Esophagus muscularis mucosa (tissue), 4 donors: ENCODE measurements around the gene POT1. TPM values are rescaled to one million over a fixed set of nuclear protein-coding genes. Genes with fewer than 3 reads are reported as not detected.

Source experiments
- DNase-seq: peaks from one replicate; pipeline ENCODE4 v3.0.0-alpha.2; 2017; ENCODE audit errors: extremely low spot score
- H3K27ac ChIP-seq, 4 donors: fragments of 200-600 bp; sonication (generic); replicated peaks in 1 of 4; 1 replicate in 3 of 4; 2 replicates in 1 of 4; pipeline ENCODE4 v1.5.1; 2016 to 2019; ENCODE audit warnings: mild to moderate bottlenecking in 1 of 4
- H3K27me3 ChIP-seq, 4 donors: fragments of 200-600 bp; sonication (generic); one replicate each; pipeline versions ENCODE4 v1.5.1 to v1.6.0; 2016 to 2019
- H3K36me3 ChIP-seq, 4 donors: fragments of 200-600 bp; sonication (generic); one replicate each; pipeline ENCODE4 v1.5.1; 2016 to 2019
- H3K4me1 ChIP-seq, 4 donors: fragments of 200-600 bp; sonication (generic); one replicate each; pipeline ENCODE4 v1.5.1; 2016 to 2019
- H3K4me3 ChIP-seq, 4 donors: fragments of 200-600 bp; sonication (generic); 1 replicate in 2 of 4; 2 replicates in 2 of 4; pipeline ENCODE4 v1.5.1; 2016 to 2019; ENCODE audit warnings: mild to moderate bottlenecking in 4 of 4, moderate library complexity in 1 of 4
- H3K9me3 ChIP-seq, 4 donors: fragments of 200-600 bp; sonication (generic); 1 replicate in 3 of 4; 2 replicates in 1 of 4; pipeline ENCODE4 v1.5.1; 2016 to 2019
- EP300 ChIP-seq: sonication (generic); formaldehyde crosslinking; IDR thresholded peaks from one replicate; pipeline ENCODE4 v1.6.1; 2017; ENCODE audit warnings: antibody characterized with exemption
- POLR2A ChIP-seq: fragments of 450-650 bp; IDR thresholded peaks from one replicate; pipeline ENCODE4 v1.6.1; 2017; ENCODE audit warnings: antibody characterized with exemption, moderate library complexity, mild to moderate bottlenecking, low read depth
- POLR2AphosphoS5 ChIP-seq, 2 donors: sonication (generic); formaldehyde crosslinking; IDR thresholded peaks; one replicate each; pipeline ENCODE4 v1.6.1; 2017; ENCODE audit warnings: antibody characterized with exemption in 2 of 2
- WGBS: methylation state at CpG from one replicate; pipeline ENCODE4 v1.1.5; 2018; 5-methylcytosine and 5-hydroxymethylcytosine counted together
- intact Hi-C: fragments of 100-400 bp; cut with DNase I; formaldehyde crosslinking; loops from one replicate; pipeline ENCODE4 v1.15.1; 2023
- total RNA-seq, 4 donors: library from RNA; depleted of rRNA; stranded (reverse); fragments of >200 nt; gene quantifications; one replicate each; pipeline versions ENCODE4 v1.1.0 to v1.2.1, GENCODE V29; 2016
- TF ChIP-seq, protein P1 (sequence below), 3 experiments: fragments of 200-600 bp in 2 of 3; fragments of 450-650 bp in 1 of 3; sonication (generic) in 2 of 3; IDR thresholded peaks; one replicate each; pipeline ENCODE4 v1.5.1; 2017 to 2019; ENCODE audit warnings: antibody characterized with exemption in 3 of 3, mild to moderate bottlenecking in 2 of 3, moderate library complexity in 1 of 3

Gene POT1
- total RNA-seq, 4 donors from 2014 or later: 19.4 to 31.6 (median 20.5) TPM

- Histone ChIP-seq H3K4me1 (no peaks in the 10 kb centered on the region), H3K4me3 (no peak overlapping the region), H3K36me3 (no peaks in the 10 kb centered on the region), H3K9me3 (peaks cover 0 to 4% (median 0%) of the 10 kb centered on the region in 4 donors), H3K27ac (no peak overlapping the region), H3K27me3 (no peaks in the 10 kb centered on the region)
- intact Hi-C loops: no loop called here
- TF ChIP-seq POLR2AphosphoS5 (IDR thresholded peaks at IDR 0.05) (no peak), POLR2A (no peak), EP300 (no peak)
- TF ChIP-seq, protein P1, sequence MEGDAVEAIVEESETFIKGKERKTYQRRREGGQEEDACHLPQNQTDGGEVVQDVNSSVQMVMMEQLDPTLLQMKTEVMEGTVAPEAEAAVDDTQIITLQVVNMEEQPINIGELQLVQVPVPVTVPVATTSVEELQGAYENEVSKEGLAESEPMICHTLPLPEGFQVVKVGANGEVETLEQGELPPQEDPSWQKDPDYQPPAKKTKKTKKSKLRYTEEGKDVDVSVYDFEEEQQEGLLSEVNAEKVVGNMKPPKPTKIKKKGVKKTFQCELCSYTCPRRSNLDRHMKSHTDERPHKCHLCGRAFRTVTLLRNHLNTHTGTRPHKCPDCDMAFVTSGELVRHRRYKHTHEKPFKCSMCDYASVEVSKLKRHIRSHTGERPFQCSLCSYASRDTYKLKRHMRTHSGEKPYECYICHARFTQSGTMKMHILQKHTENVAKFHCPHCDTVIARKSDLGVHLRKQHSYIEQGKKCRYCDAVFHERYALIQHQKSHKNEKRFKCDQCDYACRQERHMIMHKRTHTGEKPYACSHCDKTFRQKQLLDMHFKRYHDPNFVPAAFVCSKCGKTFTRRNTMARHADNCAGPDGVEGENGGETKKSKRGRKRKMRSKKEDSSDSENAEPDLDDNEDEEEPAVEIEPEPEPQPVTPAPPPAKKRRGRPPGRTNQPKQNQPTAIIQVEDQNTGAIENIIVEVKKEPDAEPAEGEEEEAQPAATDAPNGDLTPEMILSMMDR (IDR thresholded peaks at IDR 0.05): no peak
- WGBS: 88% methylated on average over 3 of the region's 3 CpGs
- DNase-seq: no peak
Observed at GRCh38 chr7:124792696-124793095, 136.9 kb downstream of the POT1 start.

GRCh38 chr7:124792002-124792401, 137.6 kb downstream of the POT1 start:
- Histone ChIP-seq H3K9me3 (peaks cover 0 to 4% (median 0%) of the 10 kb centered on the region in 4 donors), H3K4me3 (no peak overlapping the region), H3K27me3 (no peaks in the 10 kb centered on the region), H3K27ac (no peak overlapping the region), H3K36me3 (no peaks in the 10 kb centered on the region), H3K4me1 (no peaks in the 10 kb centered on the region)
- intact Hi-C loops: no loop called here
- DNase-seq: no peak
- no peak for TF ChIP-seq POLR2A
- TF ChIP-seq POLR2AphosphoS5 (IDR thresholded peaks at IDR 0.05): no peak
- no peak for TF ChIP-seq EP300
- TF ChIP-seq, protein P1 (IDR thresholded peaks at IDR 0.05): no peak

GRCh38 chr7:124791426-124791825, 138.2 kb downstream of the POT1 start:
- Histone ChIP-seq H3K4me3 (no peak overlapping the region), H3K4me1 (no peaks in the 10 kb centered on the region), H3K27ac (no peak overlapping the region), H3K27me3 (no peaks in the 10 kb centered on the region), H3K36me3 (no peaks in the 10 kb centered on the region), H3K9me3 (peaks cover 0 to 4% (median 0%) of the 10 kb centered on the region in 4 donors)
- intact Hi-C loops: no loop called here
- WGBS: 84% methylated on average over 4 of the region's 4 CpGs
- TF ChIP-seq POLR2A: no peak
- TF ChIP-seq EP300: no peak
- TF ChIP-seq POLR2AphosphoS5 (IDR thresholded peaks at IDR 0.05): no peak
- TF ChIP-seq, protein P1 (IDR thresholded peaks at IDR 0.05): no peak
- DNase-seq: no peak

DNA sequence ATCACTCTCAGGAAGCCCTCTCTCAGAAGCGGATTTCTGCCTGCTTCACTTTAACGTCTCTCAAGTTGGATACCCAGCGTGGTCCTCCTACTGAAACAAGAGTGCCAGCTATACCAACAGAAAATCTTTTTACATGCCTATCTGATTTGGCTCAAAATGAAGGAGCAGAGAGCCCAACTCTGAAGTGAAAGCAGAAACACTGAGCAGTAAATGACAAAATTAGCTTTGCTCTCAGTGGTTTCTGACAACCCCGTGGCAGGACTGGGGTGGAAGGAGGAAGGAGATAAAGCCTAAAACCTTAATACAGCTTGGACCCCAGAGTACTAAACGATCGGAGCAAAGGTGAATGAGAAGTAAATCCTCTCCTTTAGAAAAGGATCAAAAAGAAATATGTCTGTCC, 139.0 kb downstream of the POT1 start:
- Histone ChIP-seq H3K27me3 (no peaks in the 10 kb centered on the region), H3K27ac (no peak overlapping the region), H3K9me3 (no peaks in the 10 kb centered on the region), H3K4me3 (no peak overlapping the region), H3K4me1 (no peaks in the 10 kb centered on the region), H3K36me3 (no peaks in the 10 kb centered on the region)
- TF ChIP-seq, protein P1 (IDR thresholded peaks at IDR 0.05): no peak
- no peak for TF ChIP-seq POLR2AphosphoS5 (IDR thresholded peaks at IDR 0.05)
- no peak for TF ChIP-seq EP300
- TF ChIP-seq POLR2A: no peak
- intact Hi-C loops: no loop called here
- 64% methylated on average over 6 of the region's 6 CpGs for WGBS
- DNase-seq: no peak

DNA sequence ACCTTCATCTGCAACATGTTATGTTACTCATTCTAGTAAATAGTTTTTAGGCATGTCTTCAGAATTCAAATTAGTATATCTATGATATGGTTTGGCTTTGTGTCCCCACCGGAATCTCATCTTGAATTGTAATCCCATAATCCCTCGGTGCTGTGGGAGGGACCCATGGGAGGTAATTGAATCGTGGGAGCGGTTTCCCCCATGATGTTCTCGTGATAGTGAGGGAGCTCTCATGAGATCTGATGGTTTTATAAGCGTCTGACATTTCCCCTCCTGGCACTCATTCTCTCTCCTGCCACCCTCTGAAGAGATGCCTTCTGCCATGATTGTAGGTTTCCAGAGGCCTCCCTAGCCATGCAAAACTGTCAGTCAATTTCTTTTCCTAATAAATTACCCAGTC, 143.6 kb downstream of the POT1 start:
- Histone ChIP-seq H3K27me3 (no peaks in the 10 kb centered on the region), H3K9me3 (no peaks in the 10 kb centered on the region), H3K27ac (no peak overlapping the region), H3K36me3 (no peaks in the 10 kb centered on the region), H3K4me3 (no peak overlapping the region), H3K4me1 (peaks cover 0 to 5% (median 0%) of the 10 kb centered on the region in 4 donors)
- TF ChIP-seq, protein P1 (IDR thresholded peaks at IDR 0.05): no peak
- no peak for TF ChIP-seq POLR2A
- intact Hi-C loops: loop anchor here (5.0 kb wide), 1 partner anchor 629 kb away; no protein-coding TSS in a partner anchor
- WGBS: 77% methylated on average over 6 of the region's 6 CpGs
- no peak for DNase-seq
